ENCODE data around the gene HBP1. TPM values are rescaled to one million over a fixed set of nuclear protein-coding genes. Genes with fewer than 3 reads are reported as not detected.
A peak's percentile ranks its signal among the peaks of the same experiment; 100 is the strongest.

HBP1 gene
- total and polyA plus RNA-seq, 2 experiments from 2014 or later: 36.0 to 52.8 TPM

GRCh38 chr7:107147464-107148393, 21.1 kb upstream of the HBP1 start:
- Histone ChIP-seq H3K27ac (ENCODE audit: low read depth) (no peak overlapping the region), H2AFZ (no peak overlapping the region), H3K9me2 (ENCODE audit: insufficient read depth) (no peaks in the 10 kb centered on the region), H3K4me3 (no peak overlapping the region), H3K4me2 (no peak overlapping the region), H4K20me1 (replicated peaks; ENCODE audit: insufficient read depth) (no peaks in the 10 kb centered on the region), H3K36me3 (ENCODE audit: insufficient read depth) (no peaks in the 10 kb centered on the region), H3K27me3 (ENCODE audit: insufficient read depth) (no peaks in the 10 kb centered on the region), H3F3A (replicated peaks; ENCODE audit: low read depth) (no peaks in the 10 kb centered on the region), H3K79me2 (replicated peaks; ENCODE audit: insufficient read depth) (no peaks in the 10 kb centered on the region), H3K4me1 (ENCODE audit: insufficient read depth) (peaks cover 25% of the 10 kb centered on the region)
- DNase-seq (ENCODE audit: low spot score): peak; percentile 60
- H3K4me1 Mint-ChIP-seq: peaks cover 19% of the 10 kb centered on the region; the same call in 2 of the 3 replicates
- H3K4me3 Mint-ChIP-seq: no peak overlapping the region
- no peak overlapping the region; the same call in 1 of the 2 replicates for H3K27ac Mint-ChIP-seq
- H3K36me3 Mint-ChIP-seq (ENCODE audit: low read depth): no peaks in the 10 kb centered on the region
- ATAC-seq: peak; percentile 88
- H3K27me3 Mint-ChIP-seq (ENCODE audit: insufficient read depth, low read depth, poor library complexity): peaks cover 2% of the 10 kb centered on the region
- no peak for TF ChIP-seq STAT1 (IDR thresholded peaks at IDR 0.05; ENCODE audit: unreplicated experiment)
- peak; percentile 72 to 80 for TF ChIP-seq CTCF (conservative IDR thresholded peaks at IDR 0.05; ENCODE audit: low read depth in 2 of 2)
- TF ChIP-seq NANOG (IDR thresholded peaks at IDR 0.05; ENCODE audit: borderline replicate concordance): no peak
- TF ChIP-seq REST (IDR thresholded peaks at IDR 0.05; ENCODE audit: unreplicated experiment): no peak
- no peaks in the 10 kb centered on the region for H3K9me3 Mint-ChIP-seq

GRCh38 chr7:107148721-107149120, 20.1 kb upstream of the HBP1 start:
- H3K4me3 Mint-ChIP-seq: no peak overlapping the region
- H3K9me3 Mint-ChIP-seq: no peaks in the 10 kb centered on the region
- H3K4me1 Mint-ChIP-seq: peaks cover 19% of the 10 kb centered on the region; the same call in 2 of the 3 replicates
- TF ChIP-seq NANOG (IDR thresholded peaks at IDR 0.05; ENCODE audit: borderline replicate concordance) (no peak), ZNF462 (CRISPR knock-in tag; IDR thresholded peaks at IDR 0.05) (no peak), CTCF (conservative IDR thresholded peaks at IDR 0.05; ENCODE audit: low read depth in 2 of 2) (no peak)

More at GRCh38 chr7:107148721-107149120, 20.1 kb upstream of the HBP1 start:
- Histone ChIP-seq H3K4me1 (ENCODE audit: insufficient read depth) (peaks cover 25% of the 10 kb centered on the region), H3K4me2 (no peak overlapping the region), H3K27ac (ENCODE audit: low read depth) (no peak overlapping the region), H3F3A (replicated peaks; ENCODE audit: low read depth) (no peaks in the 10 kb centered on the region), H2AFZ (no peak overlapping the region), H4K20me1 (replicated peaks; ENCODE audit: insufficient read depth) (no peaks in the 10 kb centered on the region), H3K9me2 (ENCODE audit: insufficient read depth) (no peaks in the 10 kb centered on the region), H3K4me3 (no peak overlapping the region), H3K79me2 (replicated peaks; ENCODE audit: insufficient read depth) (no peaks in the 10 kb centered on the region), H3K27me3 (ENCODE audit: insufficient read depth) (no peaks in the 10 kb centered on the region), H3K36me3 (ENCODE audit: insufficient read depth) (no peaks in the 10 kb centered on the region)
- peaks cover 2% of the 10 kb centered on the region for H3K27me3 Mint-ChIP-seq (ENCODE audit: insufficient read depth, low read depth, poor library complexity)
- H3K36me3 Mint-ChIP-seq (ENCODE audit: low read depth): no peaks in the 10 kb centered on the region
- H3K27ac Mint-ChIP-seq: no peak overlapping the region
- no peak for ATAC-seq
- no peak for DNase-seq (ENCODE audit: low spot score)
